Measurements from ENCODE around the gene NFYC.

Gene NFYC

DNA sequence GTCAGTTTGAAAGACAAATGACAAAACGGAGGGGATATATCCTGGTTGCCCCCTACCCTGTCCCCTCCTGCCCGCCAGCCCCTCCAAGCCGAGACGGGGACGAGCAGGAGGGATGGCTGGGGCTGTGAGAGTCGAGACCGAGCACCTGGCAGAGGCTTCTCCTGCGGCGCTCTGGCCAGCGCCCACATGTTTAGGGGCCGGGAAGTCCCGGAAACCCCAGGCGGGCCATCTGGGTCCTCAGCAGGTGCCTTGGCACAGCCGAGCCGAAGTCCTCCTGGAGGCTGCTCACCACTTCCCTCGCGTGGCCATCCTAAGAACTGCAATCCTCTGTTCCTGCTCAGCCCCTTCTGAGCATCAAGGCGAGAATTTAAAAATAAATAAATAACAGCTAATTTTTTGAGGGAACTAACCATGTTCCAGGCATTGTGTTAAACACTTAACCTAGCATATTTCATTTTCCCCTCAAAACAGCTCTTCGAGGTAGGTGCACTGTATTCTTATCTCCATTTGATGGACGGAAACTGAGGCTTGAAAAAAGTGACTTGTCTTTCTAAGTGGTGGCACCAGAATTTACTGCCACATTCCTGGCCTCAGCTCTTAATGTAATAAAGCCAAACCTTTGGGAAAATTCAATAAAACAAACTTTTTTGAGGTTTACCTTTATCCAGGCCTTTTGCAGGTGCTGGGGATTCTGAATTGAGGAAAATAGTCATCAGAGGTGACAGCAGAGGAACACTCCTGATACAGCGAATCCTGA, 22.6 kb upstream of the NFYC start:
- peak; percentile 95 for TF ChIP-seq CTCF (conservative IDR thresholded peaks at IDR 0.05)
- no peak overlapping the region for H3K27ac ChIP-seq

DNA sequence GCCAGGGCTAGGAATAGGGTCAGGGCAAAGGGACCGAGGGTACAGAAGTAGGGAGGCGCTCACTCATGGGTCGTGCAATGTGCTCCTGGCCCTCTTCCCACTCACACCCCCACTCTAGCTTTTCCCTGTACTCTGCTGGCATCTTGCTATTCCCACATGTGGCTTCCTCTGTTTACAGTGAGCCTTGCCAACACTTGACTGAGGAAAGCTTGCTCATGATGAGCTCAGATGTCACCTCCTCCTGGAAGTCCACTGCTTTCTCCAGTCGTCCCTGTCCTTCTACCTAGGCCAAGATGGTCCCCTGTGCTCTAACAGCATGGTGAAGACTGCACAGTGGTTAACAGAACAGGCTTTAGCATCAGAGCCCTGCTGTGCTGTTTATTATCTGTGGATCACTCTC, 18.1 kb upstream of the NFYC start:
- H3K27ac ChIP-seq: no peak overlapping the region
- TF ChIP-seq CTCF (conservative IDR thresholded peaks at IDR 0.05): no peak

DNA sequence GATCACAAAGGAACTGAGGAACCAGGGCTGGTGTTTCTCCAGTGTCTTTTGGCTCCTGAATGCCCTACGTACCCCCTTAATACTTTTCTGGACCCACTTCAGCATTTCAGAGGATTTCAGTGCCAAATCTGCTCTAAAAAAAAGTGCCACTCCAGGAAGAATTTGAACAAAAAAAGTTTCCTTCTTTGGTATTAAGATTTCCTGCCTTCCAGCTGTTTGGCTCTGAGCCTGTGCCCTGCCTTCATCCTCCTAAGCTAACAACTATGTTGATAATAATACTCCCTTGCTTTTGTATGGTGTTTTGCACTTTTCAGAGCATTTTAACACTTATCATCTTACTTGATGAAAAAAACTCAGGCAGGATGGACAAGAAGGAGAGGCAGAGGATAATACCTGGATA, 15.0 kb upstream of the NFYC start:
- H3K27ac ChIP-seq: no peak overlapping the region

DNA sequence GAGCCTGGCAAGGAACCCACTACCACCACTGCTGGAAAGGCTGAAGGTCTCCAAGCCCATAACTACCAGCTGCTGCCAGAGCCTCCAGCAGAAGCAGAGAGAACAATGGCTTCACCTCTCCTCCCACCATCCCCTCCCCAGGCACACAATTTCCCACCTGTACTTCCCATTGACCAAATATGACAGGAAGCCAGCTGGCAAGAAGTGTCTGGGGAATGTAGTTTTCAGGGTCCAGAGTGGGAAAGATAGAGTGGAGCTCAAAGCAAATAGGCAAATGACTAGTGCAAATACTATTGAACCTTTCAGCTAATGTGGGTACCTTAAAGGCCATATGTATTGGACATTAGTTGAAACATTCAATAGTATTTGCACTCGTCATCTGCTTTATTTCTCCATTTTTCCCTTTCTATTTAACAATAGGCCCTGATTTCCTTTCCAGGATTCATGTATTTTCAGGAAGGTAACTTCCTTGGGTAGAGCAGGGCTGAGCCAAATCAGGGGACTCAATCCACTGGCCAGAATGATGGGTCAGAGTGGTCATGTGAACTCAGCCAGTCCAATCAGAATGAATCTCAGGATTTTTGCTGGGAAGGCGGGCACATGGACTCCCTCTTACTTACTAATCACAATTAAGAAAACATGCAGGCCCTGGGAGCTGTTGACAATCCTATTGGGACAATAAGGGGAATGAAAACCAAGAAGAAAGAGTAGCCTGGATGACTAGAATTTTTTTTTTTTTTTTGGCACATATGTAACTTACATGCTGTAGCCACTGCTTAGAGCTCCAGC, 12.1 kb upstream of the NFYC start:
- no peak for TF ChIP-seq CTCF (conservative IDR thresholded peaks at IDR 0.05)
- no peak overlapping the region for H3K27ac ChIP-seq

More for the DNA sequence above, 15.0 kb upstream of the NFYC start:
- TF ChIP-seq CTCF (conservative IDR thresholded peaks at IDR 0.05): no peak

DNA sequence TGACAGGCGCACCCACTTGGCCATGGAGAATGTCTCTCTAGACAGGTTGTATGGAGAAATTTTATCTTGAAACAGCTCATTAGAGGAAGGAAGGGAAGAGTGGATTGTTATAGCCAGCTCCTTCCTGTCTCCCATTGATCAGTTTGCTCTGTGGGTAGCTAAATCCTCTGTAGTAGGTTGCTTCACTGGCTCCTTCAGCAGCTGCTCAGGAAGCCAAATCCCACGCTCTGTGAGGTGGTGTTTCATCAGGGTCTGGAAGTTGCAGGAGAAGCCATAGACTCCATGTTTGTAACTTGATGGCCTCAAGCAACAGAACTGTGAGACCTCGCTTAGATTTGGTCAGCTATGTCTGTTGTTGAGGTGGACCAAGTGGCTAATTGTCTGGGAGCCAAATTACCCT, 6.8 kb upstream of the NFYC start:
- TF ChIP-seq CTCF (conservative IDR thresholded peaks at IDR 0.05): no peak
- no peak overlapping the region for H3K27ac ChIP-seq

GRCh38 chr1:40687059-40687458, 4.4 kb upstream of the NFYC start:
- no peak for TF ChIP-seq CTCF (conservative IDR thresholded peaks at IDR 0.05)
- H3K27ac ChIP-seq: no peak overlapping the region

- TF ChIP-seq CTCF (conservative IDR thresholded peaks at IDR 0.05): no peak
- H3K27ac ChIP-seq: no peak overlapping the region
Measured at GRCh38 chr1:40687661-40688060, 3.8 kb upstream of the NFYC start.
